HS-5 (cell line): ENCODE measurements around the gene PACSIN2.
"Not testable (repeated sequence)": the region's sequence is repeated elsewhere in the genome, so short reads cannot be mapped to it uniquely, and the experiment has no call there.

ENCODE experiments used
- DNase-seq: peaks from one replicate; pipeline ENCODE4 v3.0.0-alpha.2; 2012; ENCODE audit warnings: low read depth

The PACSIN2 gene

DNA sequence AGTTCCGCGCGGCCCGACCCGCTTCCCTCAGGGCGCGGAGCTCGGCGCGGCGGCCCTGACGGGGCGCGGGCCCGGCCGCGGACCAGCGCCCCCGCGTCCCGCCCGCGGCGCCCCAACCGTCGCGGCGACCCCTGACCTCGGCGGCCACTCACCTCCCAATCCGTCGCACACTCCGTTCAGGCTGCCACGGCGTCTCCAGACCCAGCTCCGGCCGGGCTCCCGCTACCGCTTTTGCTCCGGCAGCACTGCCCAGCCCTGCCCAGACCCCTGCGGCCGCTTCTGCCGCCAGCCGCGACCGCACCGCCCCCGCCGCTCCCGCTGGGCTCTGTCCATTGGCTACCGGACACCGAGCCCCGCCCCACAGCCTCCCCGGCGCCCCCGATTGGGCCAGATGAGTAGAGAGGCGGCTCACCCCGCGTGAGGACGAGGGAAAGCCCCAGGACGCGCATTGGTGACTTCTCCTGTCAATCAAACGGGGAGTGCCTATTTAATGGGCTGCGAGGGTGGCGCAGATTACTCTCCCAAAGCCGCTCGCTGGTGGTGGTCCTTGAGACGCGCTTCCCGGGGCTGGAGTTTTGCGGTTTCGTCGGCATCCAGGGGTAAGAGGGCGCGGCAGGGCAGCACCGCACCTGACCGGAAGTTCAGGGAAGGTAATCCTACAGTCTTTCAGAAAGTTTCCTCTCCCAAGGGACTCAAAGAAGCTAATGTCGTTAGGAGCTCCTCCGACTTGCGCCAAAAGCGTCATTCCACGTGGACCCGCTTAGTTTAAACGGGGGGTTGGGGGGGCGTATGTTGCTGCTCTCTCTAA is at the start of gene PACSIN2:
PACSIN2 (minus strand) TSS at position 281 of the 808 bp plus-strand sequence. CDS start 103,069 bp downstream, outside the sequence.
- DNase-seq, result peak; percentile 87

GRCh38 chr22:43060183-43060582 is 45.2 kb upstream of the PACSIN2 start:
- DNase-seq, result no peak

- no peak for DNase-seq
These were observed 42.7 kb upstream of the PACSIN2 start for GRCh38 chr22:43057641-43058040.

- no peak for DNase-seq
These were observed 38.2 kb upstream of the PACSIN2 start for GRCh38 chr22:43053176-43053575.

GRCh38 chr22:43050995-43051394 is 36.0 kb upstream of the PACSIN2 start:
- no peak for DNase-seq

DNA sequence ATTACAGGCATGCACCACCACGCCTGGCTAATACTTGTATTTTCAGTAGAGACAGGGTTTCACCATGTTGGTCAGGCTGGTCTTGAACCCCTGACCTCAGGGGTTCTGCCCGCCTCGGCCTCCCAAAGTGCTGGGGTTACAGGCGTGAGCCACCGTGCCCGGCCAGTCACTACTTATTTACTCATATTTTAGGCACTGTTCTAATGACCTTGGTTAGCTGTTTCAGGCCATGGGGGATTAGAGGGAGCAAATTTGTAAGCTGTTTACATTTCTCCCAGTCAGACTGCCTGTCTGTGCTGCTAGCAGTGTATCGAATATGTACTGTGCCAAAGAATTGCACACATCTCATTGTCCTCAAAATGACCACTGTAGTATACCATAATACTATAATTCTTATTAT is 32.7 kb upstream of the PACSIN2 start:
- DNase-seq, result no peak

- no peak for DNase-seq
These were observed 29.4 kb upstream of the PACSIN2 start for GRCh38 chr22:43044290-43044712.

DNA sequence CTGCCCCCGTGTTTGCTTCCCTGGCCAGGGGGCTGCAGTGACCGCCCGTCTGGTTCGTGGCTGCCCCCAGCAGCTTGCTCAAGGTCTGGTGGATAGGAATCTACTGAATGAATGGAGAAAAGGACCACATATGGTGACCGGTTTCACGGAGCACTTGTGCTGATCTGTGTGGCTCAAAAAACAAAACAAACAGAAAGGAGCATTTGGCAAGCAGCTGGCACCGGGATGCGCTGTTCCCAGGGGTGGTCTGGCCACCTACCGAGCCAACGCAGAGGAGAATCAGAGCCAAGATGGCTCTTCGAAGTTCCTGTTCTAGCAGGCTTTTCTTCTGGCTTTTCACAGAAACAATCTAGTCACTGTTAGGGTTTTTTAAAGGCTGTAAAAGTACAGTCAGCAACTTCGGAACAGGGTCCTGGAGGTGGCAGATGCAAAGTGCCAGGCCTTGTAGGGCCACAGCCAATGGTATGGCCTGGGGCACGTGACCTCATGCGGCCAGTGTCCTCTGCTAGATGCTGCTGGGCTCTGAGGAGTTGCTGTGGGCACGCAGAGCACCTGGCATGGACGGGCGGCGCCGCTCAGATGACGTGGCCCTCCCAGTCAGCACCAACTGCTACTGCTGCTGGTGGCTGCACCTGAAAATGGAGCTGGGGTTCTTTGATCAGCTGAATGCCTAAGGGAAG is 27.3 kb upstream of the PACSIN2 start:
- DNase-seq, result no peak

DNA sequence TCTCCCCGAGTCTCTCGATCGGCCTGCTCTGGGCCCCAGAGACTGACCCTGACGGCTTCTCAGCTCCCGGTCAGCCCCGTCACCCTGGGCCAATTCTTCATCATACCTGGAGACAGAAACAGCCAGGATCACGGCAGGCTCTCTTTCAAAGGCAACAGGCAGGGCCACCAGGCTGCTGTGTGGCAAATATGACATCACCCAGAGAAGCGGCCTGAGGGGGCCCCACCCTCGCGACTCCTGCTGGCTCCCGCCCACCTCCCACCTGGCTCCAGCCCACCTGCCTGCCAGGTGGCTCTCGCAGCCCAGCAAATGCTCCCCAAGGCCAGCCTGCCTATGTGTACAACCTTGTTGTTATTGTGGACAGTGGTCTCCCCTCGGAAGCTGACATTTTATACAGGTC is 24.9 kb upstream of the PACSIN2 start:
- no peak for DNase-seq

DNA sequence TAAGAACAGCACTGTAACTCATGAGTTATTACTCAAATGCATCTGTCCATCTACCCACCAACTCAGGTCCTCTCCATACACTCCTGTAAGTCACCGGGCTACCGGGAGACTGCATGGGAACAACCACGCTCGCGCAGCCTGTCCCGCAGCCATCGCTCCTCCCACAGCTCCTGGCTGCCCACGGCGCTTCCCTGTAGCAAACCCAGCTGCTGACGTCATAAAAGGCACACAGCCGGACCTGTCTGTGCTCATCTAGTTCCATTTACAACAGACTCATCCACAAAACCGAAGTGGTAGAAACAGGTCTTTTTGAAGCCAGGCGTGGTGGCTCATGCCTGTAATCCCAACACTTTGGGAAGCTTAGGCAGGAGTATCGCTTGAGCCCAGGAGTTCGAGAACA is 23.4 kb upstream of the PACSIN2 start:
- DNase-seq, result no peak

GRCh38 chr22:43036282-43036829 is 21.4 kb upstream of the PACSIN2 start:
- no peak for DNase-seq

DNA sequence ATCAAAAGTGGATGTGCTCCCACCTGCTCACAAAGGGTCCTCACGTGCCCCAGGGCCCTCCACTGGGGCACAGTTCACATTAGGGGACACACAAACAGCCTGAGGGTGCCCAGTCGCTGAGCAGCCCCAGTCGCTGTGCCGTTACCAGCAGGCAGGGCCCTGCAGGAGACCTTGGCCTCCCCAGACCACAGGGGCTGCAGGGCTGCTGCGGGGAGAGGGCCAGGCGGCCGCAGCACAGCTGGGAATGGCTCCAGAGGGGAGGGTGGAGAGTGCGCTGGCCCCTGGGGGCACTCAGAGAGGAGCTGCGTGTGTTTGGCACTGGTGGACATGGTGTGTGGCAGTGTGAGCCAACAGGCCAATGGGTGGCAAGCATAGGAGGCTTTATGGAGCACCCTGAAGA is 20.3 kb upstream of the PACSIN2 start:
- DNase-seq, result no peak

DNA sequence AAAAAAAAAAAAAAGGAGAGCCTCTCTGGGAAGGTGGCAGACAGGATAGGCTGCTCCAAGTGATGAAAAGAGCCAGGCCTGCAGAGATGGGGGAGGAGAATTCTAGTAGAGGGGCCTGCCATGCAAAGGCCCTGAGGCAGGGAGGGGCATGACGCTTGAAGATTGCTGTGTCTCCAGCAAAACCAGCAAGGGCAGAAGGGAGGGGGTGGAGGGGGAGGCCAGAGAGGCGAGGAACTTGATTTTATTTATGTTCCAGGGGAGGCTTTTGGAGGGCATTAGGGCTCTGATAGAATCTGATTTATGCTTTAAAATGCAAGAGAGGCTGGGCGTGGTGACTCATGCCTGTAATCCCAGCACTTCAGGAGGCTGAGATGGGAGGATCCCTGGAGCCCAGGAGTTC is 16.7 kb upstream of the PACSIN2 start:
- DNase-seq, result no peak

DNA sequence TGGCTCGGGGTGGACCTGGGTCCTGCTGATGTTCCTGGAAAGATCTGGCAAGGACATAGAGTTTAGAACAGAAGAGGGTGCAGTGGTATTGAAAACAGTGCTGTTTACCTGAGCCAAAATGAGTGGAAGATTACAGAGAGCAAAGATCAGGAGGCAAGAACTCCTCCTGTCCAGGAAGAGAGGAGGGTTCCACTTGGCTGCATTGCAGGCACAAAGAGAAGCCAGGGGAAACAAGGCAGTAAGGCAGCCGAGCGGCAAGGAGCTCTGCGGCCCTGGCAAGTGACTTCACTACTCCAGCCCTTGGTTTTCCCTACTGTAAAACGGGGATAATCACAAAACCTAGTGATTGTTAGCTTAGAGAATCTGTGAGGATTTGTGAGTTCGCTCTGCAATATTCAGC is 3.7 kb upstream of the PACSIN2 start:
- DNase-seq, result no peak

- DNase-seq, result no peak
These were observed 2.8 kb upstream of the PACSIN2 start for GRCh38 chr22:43017525-43018460.

GRCh38 chr22:43016150-43016549 is 1.2 kb upstream of the PACSIN2 start:
- DNase-seq, result not testable (repeated sequence)

GRCh38 chr22:43015677-43016042 is 711 bp upstream of the PACSIN2 start:
- DNase-seq, result no peak

- no peak for DNase-seq
These were observed 557 bp downstream of the PACSIN2 start for GRCh38 chr22:43014316-43014868.

DNA sequence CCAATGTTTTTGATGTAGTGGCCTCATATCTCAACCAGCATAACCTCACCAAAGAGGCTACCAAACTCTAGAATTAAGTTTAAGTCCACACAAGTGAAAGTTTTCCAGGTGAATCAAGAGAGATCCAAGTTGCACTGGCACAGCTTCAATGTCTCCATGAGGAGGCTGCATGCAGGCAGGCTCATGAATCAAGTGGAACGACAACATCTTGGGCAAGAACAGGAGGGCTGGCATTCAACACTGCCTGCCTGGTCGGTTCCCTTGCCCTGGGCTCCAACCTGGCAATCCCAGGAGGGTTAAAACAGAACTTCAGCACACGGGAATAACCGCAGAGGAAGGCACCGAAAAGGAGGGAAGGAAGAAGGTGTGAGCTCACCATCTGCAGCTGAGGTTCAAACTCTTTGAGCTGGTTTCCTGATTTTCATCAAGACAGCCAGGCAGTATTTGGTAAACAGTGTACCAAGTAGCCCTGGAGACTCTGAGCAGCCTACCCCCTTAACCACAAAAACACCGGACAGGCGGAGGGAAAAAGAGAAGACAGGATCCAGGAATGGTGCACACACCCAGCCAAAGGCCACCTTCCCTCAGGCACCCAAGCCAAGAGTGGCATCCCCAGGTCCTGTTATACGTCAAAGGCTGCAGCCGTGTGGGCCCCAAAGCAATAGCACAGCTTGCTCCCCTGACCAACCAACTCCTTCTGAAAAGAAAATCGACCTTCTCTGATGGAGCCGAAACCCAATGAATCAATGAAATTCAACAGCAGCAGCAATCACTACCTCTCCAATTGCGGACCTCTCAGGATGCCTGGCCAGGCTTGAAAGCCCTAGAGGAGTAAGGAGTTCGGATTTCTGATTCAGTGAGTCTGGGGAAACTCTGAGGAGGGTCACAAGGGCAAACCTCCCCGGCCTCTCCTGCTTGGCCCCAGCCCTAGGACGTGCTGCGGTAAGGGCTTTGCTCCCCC is 1.3 kb downstream of the PACSIN2 start:
- no peak for DNase-seq

DNA sequence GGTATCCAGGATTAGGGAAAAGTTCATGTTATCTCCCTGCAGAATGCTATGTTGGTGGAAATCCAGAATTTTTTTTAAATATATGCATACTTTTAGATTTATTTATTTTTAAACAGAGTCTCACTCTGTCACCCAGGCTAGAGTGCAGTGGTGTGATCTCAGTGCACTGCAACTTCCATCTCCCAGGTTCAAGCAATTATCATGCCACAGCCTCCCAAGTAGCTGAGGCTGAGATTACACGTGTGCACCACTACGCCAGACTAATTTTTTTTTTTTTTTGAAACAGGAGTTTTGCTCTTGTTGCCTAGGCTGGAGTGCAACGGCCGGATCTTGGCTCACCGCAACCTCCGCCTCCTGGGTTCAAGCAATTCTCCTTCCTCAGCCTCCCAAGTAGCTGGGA is 2.6 kb downstream of the PACSIN2 start:
- no peak for DNase-seq

DNA sequence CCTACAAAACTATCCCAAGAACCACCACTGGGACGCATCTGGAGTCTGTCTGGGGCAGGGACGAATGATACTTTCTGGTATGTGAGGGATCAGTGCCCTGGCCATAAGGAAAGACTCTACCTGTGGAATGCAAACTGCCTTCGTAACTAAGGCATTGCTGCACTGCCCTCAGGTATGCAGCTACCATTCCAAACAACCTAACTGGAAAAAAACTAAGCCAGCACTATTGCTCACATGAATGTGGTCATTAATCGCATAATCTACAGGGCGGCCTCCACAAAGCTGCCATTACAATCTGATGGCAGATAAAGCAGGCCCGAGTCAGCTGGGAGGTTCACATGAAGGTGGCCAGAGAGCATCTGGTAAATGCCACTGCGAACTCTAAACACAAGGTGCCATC is 3.9 kb downstream of the PACSIN2 start:
- DNase-seq, result no peak
